GM12878 (cell line): ENCODE results near the gene GPER1. TPM values are rescaled to one million over a fixed set of nuclear protein-coding genes. Genes with fewer than 3 reads are reported as not detected.

Experiments used
- ATAC-seq: fragments of 200-7000 bp; cut with Tn5 transposase; 3 replicates; pipeline ENCODE4 v1.9.1; 2020; ENCODE audit warnings: mild to moderate bottlenecking, moderate library complexity
- BruUV-seq: library from RNA; stranded (reverse); fragments of 400-500 nt; replicated peaks from 2 replicates; lab custom pipeline; 2021; lab: Mats Ljungman, UMichigan
- CTCF ChIA-PET: fragments of 300-600 bp; sonication (Branson Sonifier 250); formaldehyde crosslinking; extraction: SDS; loops from one replicate; lab custom pipeline; 2021; ENCODE audit warnings: inconsistent platforms; lab: Yijun Ruan, JAX
- POLR2A ChIA-PET: fragments of 350-600 bp; formaldehyde crosslinking; extraction: SDS; loops from one replicate; lab custom pipeline; 2021; ENCODE audit warnings: inconsistent platforms; lab: Charles Lee
- RAD21 ChIA-PET: fragments of 300-600 bp; sonication (Branson Sonifier 250); formaldehyde crosslinking; loops from one replicate; lab custom pipeline; 2023; ENCODE audit warnings: antibody characterized with exemption; ENCODE audit not compliant: unreplicated experiment; lab: Charles Lee
- SMC1A ChIA-PET: fragments of 300-600 bp; sonication (Branson Sonifier 250); formaldehyde crosslinking; loops from one replicate; lab custom pipeline; 2023; ENCODE audit not compliant: unreplicated experiment, uncharacterized antibody; lab: Charles Lee
- DNase-seq: peaks from one replicate; pipeline ENCODE4 v3.0.0-alpha.2; 2011; ENCODE audit warnings: low read depth, low spot score
- FAIRE-seq: peaks from 3 replicates; lab custom pipeline; 2011; peaks lifted over from hg19 to GRCh38; lab: Jason Lieb, UNC
- H2AFZ ChIP-seq: 2 replicates; pipeline ENCODE4 v1.6.0; 2011; ENCODE audit warnings: low read depth, low read length, control low read depth; ENCODE audit not compliant: control insufficient read depth
- H3K27ac ChIP-seq: 2 replicates; pipeline ENCODE4 v1.5.1; 2011; ENCODE audit warnings: control low read depth; ENCODE audit not compliant: control insufficient read depth, insufficient read depth
- H3K27me3 ChIP-seq, 2 experiments: replicated peaks in 1 of 2; 2 replicates each; pipeline versions ENCODE4 v1.6.0 to v1.6.1; 2011; ENCODE audit warnings: low read length in 1 of 2; ENCODE audit not compliant: control insufficient read depth in 2 of 2, insufficient read depth in 2 of 2
- H3K36me3 ChIP-seq, 2 experiments: 2 replicates each; pipeline ENCODE4 v1.5.1; 2011; ENCODE audit warnings: low read length in 1 of 2; ENCODE audit not compliant: control insufficient read depth in 2 of 2, insufficient read depth in 2 of 2
- H3K4me1 ChIP-seq: 2 replicates; pipeline ENCODE4 v1.6.1; 2011; ENCODE audit warnings: mild to moderate bottlenecking, low read length, moderate library complexity, mixed read lengths; ENCODE audit not compliant: control insufficient read depth, insufficient read depth
- H3K4me2 ChIP-seq: 2 replicates; pipeline ENCODE4 v1.6.0; 2011; ENCODE audit warnings: control low read depth; ENCODE audit not compliant: control insufficient read depth, insufficient read depth
- H3K4me3 ChIP-seq: fragments of 200-600 bp; sonication (generic); 2 replicates; pipeline ENCODE4 v1.5.1; 2016
- H3K79me2 ChIP-seq: 2 replicates; pipeline ENCODE4 v1.6.0; 2011; ENCODE audit warnings: low read length; ENCODE audit not compliant: control insufficient read depth, insufficient read depth
- H3K9ac ChIP-seq: 2 replicates; pipeline ENCODE4 v1.8.0; 2011; ENCODE audit warnings: low read length, control low read depth, mixed read lengths; ENCODE audit not compliant: control insufficient read depth, insufficient read depth
- H3K9me3 ChIP-seq: replicated peaks from 3 replicates; pipeline ENCODE4 v1.5.1; 2011; ENCODE audit warnings: mild to moderate bottlenecking, low read length; ENCODE audit not compliant: control insufficient read depth, insufficient read depth
- H4K20me1 ChIP-seq: 2 replicates; pipeline ENCODE4 v1.6.0; 2011; ENCODE audit not compliant: control insufficient read depth, insufficient read depth
- BCL11A ChIP-seq: IDR thresholded peaks from 2 replicates; pipeline ENCODE4 v1.6.1; 2011; ENCODE audit warnings: low read depth, low read length
- CBFB ChIP-seq: IDR thresholded peaks from 2 replicates; pipeline ENCODE4 v1.6.1; 2016; ENCODE audit warnings: antibody characterized with exemption, low read depth
- HDGF ChIP-seq: fragments of 450-650 bp; IDR thresholded peaks from 2 replicates; pipeline ENCODE4 v1.6.1; 2016; ENCODE audit warnings: antibody characterized with exemption
- JUNB ChIP-seq: IDR thresholded peaks from 2 replicates; pipeline ENCODE4 v1.6.1; 2016; ENCODE audit warnings: antibody characterized with exemption, mild to moderate bottlenecking
- NBN ChIP-seq: fragments of 450-650 bp; IDR thresholded peaks from 2 replicates; pipeline ENCODE4 v1.6.1; 2016
- SIN3A ChIP-seq: IDR thresholded peaks from 2 replicates; pipeline ENCODE4 v1.6.1; 2012; ENCODE audit warnings: low read depth, low read length, improper control_type of control experiment
- SREBF2 ChIP-seq: IDR thresholded peaks from 2 replicates; pipeline ENCODE4 v1.6.1; 2012; ENCODE audit warnings: mild to moderate bottlenecking, low read length
- TCF3 ChIP-seq: IDR thresholded peaks from 2 replicates; pipeline ENCODE4 v1.6.1; 2012; ENCODE audit warnings: low read depth, mild to moderate bottlenecking, low read length, borderline replicate concordance; ENCODE audit not compliant: insufficient read depth
- WGBS: methylation state at CpG from one replicate; pipeline ENCODE4 v1.1.6; 2016; ENCODE audit warnings: low lambda C conversion rate; ENCODE audit not compliant: insufficient replicate concordance, insufficient coverage; ENCODE audit errors: missing lambda C conversion rate; 5-methylcytosine and 5-hydroxymethylcytosine counted together
- in situ Hi-C: fragments of 300-500 bp; cut with MboI; formaldehyde crosslinking; loops from 9 replicates; pipeline ENCODE4 v1.14.3; 2018; ENCODE audit warnings: mixed read lengths
- intact Hi-C: fragments of 100-400 bp; cut with micrococcal nuclease; formaldehyde crosslinking; loops from one replicate; pipeline ENCODE4 v1.14.2; 2022; ENCODE audit not compliant: unreplicated experiment
- polyA plus RNA-seq, 11 experiments: library from polyadenylated mRNA; depleted of rRNA in 4 of 11; unstranded in 6 of 11; stranded (reverse) in 5 of 11; fragments of >200 nt; fragmentation: Nextera tagmentation in 4 of 11; fragmentation: Illumina TruSeq in 1 of 11; extraction: Ambion mirVana in 4 of 11; extraction: Trizol in 1 of 11; gene quantifications; 1 replicate in 1 of 11; 2 replicates in 10 of 11; pipeline versions ENCODE4 v1.2.1 to v1.2.3, GENCODE V29; 2011 to 2016; ENCODE audit warnings: inconsistent platforms in 2 of 11, missing spikeins in 2 of 11, low read depth in 1 of 11
- total RNA-seq, 4 experiments: library from RNA; depleted of rRNA in 3 of 4; stranded (reverse); fragments of >200 nt in 3 of 4; fragmentation: Illumina TruSeq in 1 of 4; extraction: Trizol in 1 of 4; gene quantifications; 2 replicates each; pipeline versions ENCODE4 v1.2.1 to v1.2.3, GENCODE V29; 2013 to 2021

Gene GPER1
- total and polyA plus RNA-seq, 10 of the 15 experiments (the other 5 are each of a cell fraction or from before 2014, with no cell fraction given), result 0.03 to 6.5 (median 2.6) TPM

DNA sequence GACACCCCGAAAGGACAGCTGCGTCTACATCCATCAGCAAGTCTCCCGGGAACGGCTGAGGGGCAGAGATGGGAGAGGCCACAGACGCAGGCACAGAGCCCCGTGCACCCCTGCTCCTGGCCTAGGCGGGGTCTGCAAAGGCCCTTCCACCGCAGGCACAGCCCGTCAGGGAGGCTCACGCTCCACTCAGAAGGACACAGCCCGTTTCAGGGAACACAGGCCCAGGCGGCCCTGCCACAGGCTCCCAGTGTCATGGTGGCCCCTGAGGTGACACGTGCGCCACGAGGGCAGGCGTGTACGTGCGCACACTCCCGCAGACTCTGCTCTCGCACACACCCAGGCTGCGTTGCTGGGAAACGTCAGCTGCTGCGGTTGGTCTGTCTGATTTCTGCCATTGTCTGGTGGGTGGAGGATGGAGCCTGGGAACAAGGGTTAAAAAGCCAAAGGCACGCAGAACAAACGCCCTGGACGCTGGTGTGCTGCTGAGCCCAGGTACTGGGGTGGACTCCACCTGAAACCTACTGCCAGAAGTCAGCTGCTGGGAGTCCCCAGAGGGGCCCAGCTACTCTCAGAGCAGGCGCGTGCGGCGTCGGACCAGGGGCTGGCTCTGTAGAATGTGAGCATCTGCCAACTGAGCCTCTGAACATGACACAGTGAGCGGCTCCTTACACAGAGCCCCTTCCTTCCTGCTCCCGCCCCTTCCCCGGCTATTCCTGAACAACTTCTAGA, 13.1 kb downstream of the GPER1 start:
- CTCF ChIA-PET, result interaction anchor here (1.1 to 4.8 kb wide), 3 partner anchors 15 to 76 kb away, joined by 3 to 22 read pairs (median 9); no protein-coding TSS in a partner anchor

More for the DNA sequence above, 13.1 kb downstream of the GPER1 start:
- no peak overlapping the region for H2AFZ ChIP-seq
- DNase-seq, result no peak
- BruUV-seq, result no TSS peak
- H4K20me1 ChIP-seq, result no peaks in the 10 kb centered on the region
- POLR2A ChIA-PET, result interaction anchor here (0.6 to 5.1 kb wide), 4 partner anchors 12 to 76 kb away, joined by 4 to 36 read pairs (median 6); a partner anchor contains a TSS
- peaks cover 0 to 2% of the 10 kb centered on the region in 2 experiments; a peak in 2 of 4 replicates for H3K36me3 ChIP-seq
- SMC1A ChIA-PET, result interaction anchor here (4.0 to 5.1 kb wide), 2 partner anchors 15 to 37 kb away, joined by 29 to 38 read pairs; partner anchors contain the start of gene GPER1
- no peaks in the 10 kb centered on the region; the same call in 2 of the 3 replicates for H3K9me3 ChIP-seq
- in situ Hi-C loops (no loop called here), intact Hi-C loops (no loop called here)
- ATAC-seq, result no peak
- H3K9ac ChIP-seq, result no peak overlapping the region
- peaks cover 27% of the 10 kb centered on the region for H3K4me1 ChIP-seq
- H3K27ac ChIP-seq, result no peak overlapping the region
- H3K27me3 ChIP-seq, result no peaks in the 10 kb centered on the region
- FAIRE-seq, result no peak
- H3K4me2 ChIP-seq, result no peak overlapping the region
- RAD21 ChIA-PET, result interaction anchor here (0.8 kb wide), 1 partner anchor 42 kb away, joined by 3 read pairs; no protein-coding TSS in a partner anchor
- WGBS, result 93% methylated on average over 31 of the region's 34 CpGs
- H3K79me2 ChIP-seq, result peaks cover 5% of the 10 kb centered on the region
- no peak overlapping the region for H3K4me3 ChIP-seq
- TF ChIP-seq NBN, result no peak
- no peak for TF ChIP-seq CBFB
- no peak for TF ChIP-seq SIN3A
- TF ChIP-seq HDGF, result no peak
- no peak for TF ChIP-seq SREBF2
- TF ChIP-seq BCL11A, result no peak
- TF ChIP-seq JUNB, result no peak
- 0 out of 2 replicates have a peak, but pooled peaks have one; percentile 16 for TF ChIP-seq TCF3
- TF ChIP-seq, all 136 proteins: peak for 1
